Stimulated activated effector memory CD8-positive, alpha-beta T cell treated with anti-CD3 and anti-CD28 coated beads, Interleukin-12 subunit alpha, Interleukin-12 subunit beta, amount 100 ng/mL, for 72 hours (primary cell): Measurements from ENCODE around the gene MAP1B.
"Not testable (repeated sequence)": the region's sequence is repeated elsewhere in the genome, so short reads cannot be mapped to it uniquely, and the experiment has no call there.

Experiments
- ATAC-seq: fragments of 150-1000 bp; cut with Tn5 transposase; 2 replicates; pipeline ENCODE4 v1.10.0; 2021
- DNase-seq, 2 donors: peaks; one replicate each; pipeline ENCODE4 v3.0.0; 2021 to 2022; ENCODE audit warnings: low spot score in 2 of 2
- H3K27ac Mint-ChIP-seq: one replicate; pipeline ENCODE4 v1.8.0; 2022; ENCODE audit warnings: mild to moderate bottlenecking, mixed read lengths
- H3K36me3 Mint-ChIP-seq: one replicate; pipeline ENCODE4 v1.8.0; 2022; ENCODE audit warnings: mild to moderate bottlenecking, mixed read lengths
- H3K4me1 Mint-ChIP-seq: one replicate; pipeline ENCODE4 v1.8.0; 2022; ENCODE audit warnings: mixed read lengths
- H3K4me3 Mint-ChIP-seq: one replicate; pipeline ENCODE4 v1.8.0; 2022; ENCODE audit warnings: mild to moderate bottlenecking, mixed read lengths
- H3K9me3 Mint-ChIP-seq: one replicate; pipeline ENCODE4 v1.8.0; 2022; ENCODE audit warnings: mixed read lengths

Gene MAP1B

GRCh38 chr5:72157625-72157962 lies 50.3 kb downstream of the MAP1B start:
- H3K9me3 Mint-ChIP-seq, result no peaks in the 10 kb centered on the region
- no peak overlapping the region for H3K4me3 Mint-ChIP-seq
- DNase-seq (no peak), ATAC-seq (no peak)
- H3K4me1 Mint-ChIP-seq, result no peaks in the 10 kb centered on the region
- no peak overlapping the region for H3K27ac Mint-ChIP-seq
- no peaks in the 10 kb centered on the region for H3K36me3 Mint-ChIP-seq

DNA sequence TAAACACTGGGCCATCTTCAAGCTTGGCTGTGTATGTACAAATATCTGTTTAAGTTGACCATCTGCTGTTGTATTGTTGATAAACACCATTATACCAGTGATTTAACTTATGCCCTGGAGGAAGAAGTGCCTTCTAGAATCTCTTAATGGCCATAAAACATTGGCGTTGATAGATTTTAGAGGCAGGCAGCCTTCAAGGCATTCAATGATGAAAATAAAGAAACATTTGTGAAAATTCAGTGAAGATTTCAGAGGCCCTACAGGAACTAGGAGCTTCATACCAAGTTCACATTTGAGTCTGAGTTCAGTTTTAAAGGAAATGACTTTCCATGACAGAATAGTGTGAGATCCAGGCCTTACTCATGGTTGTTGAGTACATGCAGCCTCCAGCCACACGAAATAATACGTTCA lies 52.2 kb downstream of the MAP1B start:
- Mint-ChIP-seq H3K27ac (no peak overlapping the region), H3K4me3 (no peak overlapping the region), H3K4me1 (no peaks in the 10 kb centered on the region), H3K9me3 (no peaks in the 10 kb centered on the region), H3K36me3 (no peaks in the 10 kb centered on the region)
- DNase-seq (no peak), ATAC-seq (no peak)

GRCh38 chr5:72160329-72160728 lies 53.1 kb downstream of the MAP1B start:
- DNase-seq (no peak), ATAC-seq (no peak)
- Mint-ChIP-seq H3K4me1 (no peaks in the 10 kb centered on the region), H3K4me3 (no peak overlapping the region), H3K27ac (no peak overlapping the region), H3K9me3 (no peaks in the 10 kb centered on the region), H3K36me3 (no peaks in the 10 kb centered on the region)

DNA sequence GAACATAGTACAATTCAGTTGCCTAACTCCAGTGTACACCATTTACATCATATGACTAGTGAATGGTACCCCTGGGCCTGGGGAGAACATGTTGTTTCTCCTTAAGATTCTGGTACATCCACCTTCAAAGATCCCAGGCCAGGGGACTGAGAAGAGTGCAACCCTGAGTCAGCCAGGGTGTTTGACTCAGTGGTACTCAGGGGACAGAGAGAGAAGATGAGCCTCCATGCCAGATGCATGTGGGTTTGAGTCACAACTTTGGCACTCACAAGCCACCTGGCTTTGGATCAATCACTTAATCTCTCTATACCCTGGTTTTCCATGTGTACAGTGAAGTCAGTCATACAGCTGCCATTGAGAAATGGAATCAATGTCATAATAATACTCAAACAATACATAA lies 53.7 kb downstream of the MAP1B start:
- ATAC-seq, result no peak
- no peaks in the 10 kb centered on the region for H3K9me3 Mint-ChIP-seq
- H3K4me3 Mint-ChIP-seq, result no peak overlapping the region
- DNase-seq, result no peak
- no peaks in the 10 kb centered on the region for H3K36me3 Mint-ChIP-seq
- no peak overlapping the region for H3K27ac Mint-ChIP-seq
- H3K4me1 Mint-ChIP-seq, result no peaks in the 10 kb centered on the region

DNA sequence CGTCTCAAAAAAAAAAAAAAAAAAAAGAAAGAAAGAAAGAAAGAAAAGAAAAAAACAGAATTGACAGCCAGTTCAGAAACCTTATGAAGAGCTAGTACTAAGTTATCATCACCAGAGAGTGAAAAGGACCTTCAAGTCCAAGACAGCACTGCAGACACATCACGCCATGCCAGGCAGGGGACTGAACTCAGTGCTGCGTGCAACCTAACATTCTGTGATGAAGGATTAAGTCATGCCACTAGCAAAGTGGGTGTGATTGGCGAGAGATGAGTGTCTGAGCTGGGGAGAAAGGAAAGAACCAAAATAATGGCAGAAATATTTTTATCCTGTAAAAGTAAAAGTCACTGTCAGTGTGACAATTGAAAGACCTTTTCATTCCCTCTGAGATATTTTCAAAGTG lies 54.7 kb downstream of the MAP1B start:
- Mint-ChIP-seq H3K4me1 (no peaks in the 10 kb centered on the region), H3K9me3 (no peaks in the 10 kb centered on the region), H3K4me3 (no peak overlapping the region), H3K27ac (no peak overlapping the region), H3K36me3 (no peaks in the 10 kb centered on the region)
- no peak for ATAC-seq
- no peak for DNase-seq

GRCh38 chr5:72163349-72163983 lies 56.2 kb downstream of the MAP1B start:
- H3K36me3 Mint-ChIP-seq, result no peaks in the 10 kb centered on the region
- no peaks in the 10 kb centered on the region for H3K4me1 Mint-ChIP-seq
- H3K4me3 Mint-ChIP-seq, result no peak overlapping the region
- no peaks in the 10 kb centered on the region for H3K9me3 Mint-ChIP-seq
- DNase-seq, result no peak
- ATAC-seq, result no peak
- no peak overlapping the region for H3K27ac Mint-ChIP-seq

DNA sequence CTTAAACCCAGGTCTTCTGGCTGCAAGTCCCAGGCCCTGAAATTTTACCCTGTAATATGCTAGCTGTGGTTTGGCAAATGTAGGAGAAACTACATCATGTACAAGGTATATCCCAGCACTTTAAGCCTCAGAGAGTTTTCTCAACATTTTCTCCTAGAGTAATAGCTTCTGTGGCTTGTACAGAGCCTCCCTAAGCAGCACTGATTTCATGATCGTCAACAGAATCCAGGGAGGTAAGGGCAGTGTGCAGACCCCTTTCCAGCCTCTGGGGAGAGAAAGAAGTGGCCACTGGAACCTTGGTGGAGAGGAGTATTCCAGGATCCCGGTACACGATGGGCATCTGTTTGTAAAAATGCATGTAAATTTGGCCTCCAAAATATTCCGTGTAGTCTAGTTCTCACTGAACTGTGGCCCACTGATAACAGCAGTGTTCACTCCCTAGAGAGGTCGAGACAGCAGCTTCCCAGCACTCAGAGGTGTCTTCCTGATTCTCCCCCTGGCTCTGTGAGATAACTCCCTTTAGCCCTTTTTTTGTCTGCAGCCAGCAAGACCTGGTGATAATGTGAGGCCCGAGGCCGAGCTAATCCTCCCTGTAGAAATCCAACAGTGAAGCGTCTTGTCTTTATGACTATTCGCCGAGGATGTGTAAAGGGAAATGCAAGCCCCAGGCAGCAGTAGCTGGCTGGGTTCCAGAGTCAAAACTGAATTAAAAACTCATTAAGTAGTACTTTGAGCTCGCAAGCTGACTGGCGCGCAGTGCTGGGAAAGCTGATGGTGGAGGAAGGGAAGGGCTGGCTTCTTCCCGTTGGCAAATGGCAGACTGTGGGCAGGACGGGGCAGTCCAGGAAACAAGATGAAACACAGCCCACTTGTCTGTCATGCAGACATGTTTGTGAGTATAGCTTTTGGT lies 59.0 kb downstream of the MAP1B start:
- Mint-ChIP-seq H3K4me3 (no peak overlapping the region), H3K9me3 (no peaks in the 10 kb centered on the region), H3K27ac (no peak overlapping the region), H3K4me1 (no peaks in the 10 kb centered on the region), H3K36me3 (no peaks in the 10 kb centered on the region)
- no peak for ATAC-seq
- DNase-seq, result no peak

- Mint-ChIP-seq H3K4me1 (no peaks in the 10 kb centered on the region), H3K27ac (no peak overlapping the region), H3K36me3 (no peaks in the 10 kb centered on the region), H3K4me3 (no peak overlapping the region), H3K9me3 (no peaks in the 10 kb centered on the region)
- ATAC-seq (no peak), DNase-seq (no peak)
Observed at GRCh38 chr5:72167257-72167656, 60.0 kb downstream of the MAP1B start.

- DNase-seq, result no peak
- no peaks in the 10 kb centered on the region for H3K9me3 Mint-ChIP-seq
- no peak overlapping the region for H3K27ac Mint-ChIP-seq
- ATAC-seq, result no peak
- no peak overlapping the region for H3K4me3 Mint-ChIP-seq
- no peaks in the 10 kb centered on the region for H3K36me3 Mint-ChIP-seq
- no peaks in the 10 kb centered on the region for H3K4me1 Mint-ChIP-seq
Observed at GRCh38 chr5:72167804-72168203, 60.5 kb downstream of the MAP1B start.

DNA sequence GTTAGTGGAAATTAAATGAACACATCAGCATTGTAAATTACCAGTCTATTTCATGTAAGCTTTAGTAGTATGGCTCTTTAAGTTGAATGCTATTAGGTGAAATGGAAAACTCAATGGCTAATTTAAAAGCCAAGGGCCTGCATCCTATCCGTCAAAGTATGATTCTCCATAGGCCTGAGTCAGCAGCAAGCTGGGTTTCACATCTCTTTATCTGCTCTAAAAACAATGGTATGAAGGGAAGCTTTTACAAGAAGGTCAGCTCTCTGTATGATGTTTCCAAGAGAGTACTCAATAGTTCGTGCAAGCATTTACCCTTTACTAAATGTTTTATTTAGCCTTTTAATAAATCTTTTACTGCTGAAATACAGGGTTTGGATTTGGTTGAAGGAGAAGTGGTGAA lies 62.8 kb downstream of the MAP1B start:
- DNase-seq (no peak), ATAC-seq (no peak)
- no peaks in the 10 kb centered on the region for H3K36me3 Mint-ChIP-seq
- H3K9me3 Mint-ChIP-seq, result no peaks in the 10 kb centered on the region
- H3K4me3 Mint-ChIP-seq, result no peak overlapping the region
- no peak overlapping the region for H3K27ac Mint-ChIP-seq
- H3K4me1 Mint-ChIP-seq, result no peaks in the 10 kb centered on the region

- not testable (repeated sequence) for H3K4me3 Mint-ChIP-seq, H3K9me3 Mint-ChIP-seq, H3K36me3 Mint-ChIP-seq, ATAC-seq, H3K27ac Mint-ChIP-seq, DNase-seq, H3K4me1 Mint-ChIP-seq
Observed at GRCh38 chr5:72171181-72171580, 63.9 kb downstream of the MAP1B start.

- no peaks in the 10 kb centered on the region for H3K4me1 Mint-ChIP-seq
- no peaks in the 10 kb centered on the region for H3K9me3 Mint-ChIP-seq
- H3K27ac Mint-ChIP-seq, result no peak overlapping the region
- H3K36me3 Mint-ChIP-seq, result no peaks in the 10 kb centered on the region
- DNase-seq (no peak), ATAC-seq (peak; percentile 97)
- no peak overlapping the region for H3K4me3 Mint-ChIP-seq
Observed at GRCh38 chr5:72171667-72172066, 64.4 kb downstream of the MAP1B start.

GRCh38 chr5:72172786-72173185 lies 65.5 kb downstream of the MAP1B start:
- Mint-ChIP-seq H3K4me1 (no peaks in the 10 kb centered on the region), H3K36me3 (no peaks in the 10 kb centered on the region), H3K27ac (no peak overlapping the region), H3K4me3 (no peak overlapping the region), H3K9me3 (no peaks in the 10 kb centered on the region)
- ATAC-seq (no peak), DNase-seq (no peak)

GRCh38 chr5:72177538-72177937 lies 70.3 kb downstream of the MAP1B start:
- no peaks in the 10 kb centered on the region for H3K9me3 Mint-ChIP-seq
- ATAC-seq, result no peak
- H3K4me1 Mint-ChIP-seq, result no peaks in the 10 kb centered on the region
- DNase-seq, result no peak
- no peaks in the 10 kb centered on the region for H3K36me3 Mint-ChIP-seq
- H3K4me3 Mint-ChIP-seq, result no peak overlapping the region
- no peak overlapping the region for H3K27ac Mint-ChIP-seq

GRCh38 chr5:72179028-72179815 lies 71.9 kb downstream of the MAP1B start:
- DNase-seq, result no peak
- H3K4me1 Mint-ChIP-seq, result no peaks in the 10 kb centered on the region
- H3K36me3 Mint-ChIP-seq, result no peaks in the 10 kb centered on the region
- no peak overlapping the region for H3K27ac Mint-ChIP-seq
- no peak for ATAC-seq
- H3K4me3 Mint-ChIP-seq, result no peak overlapping the region
- no peaks in the 10 kb centered on the region for H3K9me3 Mint-ChIP-seq
